Right ventricle myocardium inferior (tissue), 1 donor: ENCODE results near the gene PLXNA1. TPM values are rescaled to one million over a fixed set of nuclear protein-coding genes. Genes with fewer than 3 reads are reported as not detected.
A peak's percentile ranks its signal among the peaks of the same experiment; 100 is the strongest.

Source experiments
- ATAC-seq: fragments of 200-7000 bp; cut with Tn5 transposase; one replicate; pipeline ENCODE4 v1.9.1; 2020; ENCODE audit warnings: mild to moderate bottlenecking, moderate library complexity
- DNase-seq: peaks from one replicate; pipeline ENCODE4 v3.0.0; 2021; ENCODE audit errors: missing footprints
- intact Hi-C: fragments of 100-400 bp; cut with DNase I; formaldehyde crosslinking; loops from one replicate; pipeline ENCODE4 v1.11.0; 2022
- total RNA-seq: library from RNA; stranded (reverse); fragmentation: NEBNext Ultra II Directional; extraction: Animal tissue kit (Norgen Biotek cat#: 25700); gene quantifications from one replicate; pipeline ENCODE4 v1.2.1, GENCODE V29; 2021
- donor health status: DM: no; HTN: yes; CAD: no; lungs with severe emphysema.

The PLXNA1 gene
- total RNA-seq, 1 donor from 2014 or later = 29.6 TPM

DNA sequence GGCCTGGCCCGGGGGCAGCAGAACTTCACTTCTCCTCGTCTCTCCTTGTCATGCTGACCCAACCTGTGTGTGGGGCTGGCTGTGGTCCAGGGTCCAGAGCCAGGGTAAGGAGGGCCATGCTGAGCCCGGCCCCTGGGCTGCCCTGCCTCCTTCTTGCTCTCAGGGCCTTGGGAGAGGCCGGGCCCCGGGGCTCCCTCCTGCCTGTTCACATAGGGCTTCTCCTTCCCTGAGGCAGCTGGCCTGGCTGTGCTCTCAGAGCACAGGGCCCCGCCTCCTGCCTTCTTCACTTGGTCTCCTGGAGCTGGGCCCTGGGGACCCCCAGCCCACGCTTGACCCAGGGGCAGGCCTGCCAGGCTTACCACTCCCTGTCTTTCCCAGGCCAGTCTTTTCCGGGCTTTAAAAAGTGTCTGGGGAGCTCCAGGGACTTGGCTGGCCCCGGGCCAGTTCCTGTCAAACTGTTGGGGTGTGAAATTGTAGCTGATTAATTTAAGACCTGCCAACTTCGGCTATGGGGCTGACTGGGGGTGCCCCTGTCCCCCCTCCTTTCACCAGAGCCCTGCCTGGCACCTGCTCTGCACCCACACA lies 11.8 kb downstream of the PLXNA1 start:
- intact Hi-C loops = no loop called here
- DNase-seq (peak; percentile 88), ATAC-seq (peak; percentile 66)

DNA sequence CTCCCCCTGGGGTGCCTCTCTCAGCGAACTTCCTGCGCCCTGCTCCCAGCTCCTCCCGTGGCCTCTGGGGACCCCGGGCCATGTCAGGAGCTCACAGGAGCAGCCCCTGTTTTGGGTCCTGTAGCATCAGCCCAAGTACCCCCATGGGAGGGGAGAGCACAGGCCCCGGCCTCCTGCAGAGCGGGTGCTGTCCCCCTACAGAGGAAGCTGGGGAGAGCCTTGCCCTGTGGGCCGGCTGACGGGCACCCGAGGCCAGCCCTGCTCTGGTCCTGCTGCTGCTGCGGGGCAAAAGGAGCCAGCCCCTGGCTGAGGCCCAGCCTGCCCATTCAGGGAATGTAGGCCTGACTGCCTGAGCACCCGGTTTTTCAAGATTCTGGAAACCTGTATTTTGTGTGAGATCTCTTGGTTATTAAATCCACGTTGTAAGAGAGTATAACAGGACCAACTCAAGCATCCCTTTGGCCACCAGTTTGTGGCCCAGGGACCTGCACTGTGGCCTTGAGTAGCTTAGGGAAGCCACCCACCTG lies 12.4 kb downstream of the PLXNA1 start:
- intact Hi-C loops = no loop called here
- DNase-seq (no peak), ATAC-seq (peak; percentile 2)

DNA sequence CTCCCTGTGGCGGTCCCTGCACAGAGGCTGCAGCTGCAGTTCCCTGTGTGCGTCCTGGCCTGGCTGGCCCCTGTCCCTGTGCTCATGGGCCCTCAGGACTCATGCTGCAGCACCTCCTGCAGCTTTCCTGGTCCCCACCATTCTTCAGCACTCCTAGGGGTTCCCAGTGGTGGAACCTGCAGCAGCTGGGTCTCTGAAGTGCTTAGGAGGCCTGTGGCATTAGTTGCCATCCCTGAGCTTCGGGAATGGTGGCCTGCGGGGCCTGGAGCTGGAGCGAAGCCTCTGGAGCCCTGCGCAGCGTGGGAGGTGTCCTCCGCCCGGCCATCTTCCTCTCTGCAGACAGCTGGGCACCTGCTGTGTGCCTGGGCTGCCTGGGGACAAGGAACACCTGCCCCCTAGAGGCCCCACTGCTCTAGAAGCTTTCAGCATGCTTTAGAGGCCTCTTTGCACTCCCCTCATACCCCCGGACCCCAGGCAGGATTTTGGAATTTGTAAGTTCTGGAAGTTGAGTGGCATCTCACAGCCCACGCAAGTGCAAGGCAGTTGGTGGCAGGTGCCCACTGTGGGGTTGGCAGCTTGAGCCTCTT lies 13.1 kb downstream of the PLXNA1 start:
- DNase-seq (no peak), ATAC-seq (no peak)
- intact Hi-C loops = no loop called here

DNA sequence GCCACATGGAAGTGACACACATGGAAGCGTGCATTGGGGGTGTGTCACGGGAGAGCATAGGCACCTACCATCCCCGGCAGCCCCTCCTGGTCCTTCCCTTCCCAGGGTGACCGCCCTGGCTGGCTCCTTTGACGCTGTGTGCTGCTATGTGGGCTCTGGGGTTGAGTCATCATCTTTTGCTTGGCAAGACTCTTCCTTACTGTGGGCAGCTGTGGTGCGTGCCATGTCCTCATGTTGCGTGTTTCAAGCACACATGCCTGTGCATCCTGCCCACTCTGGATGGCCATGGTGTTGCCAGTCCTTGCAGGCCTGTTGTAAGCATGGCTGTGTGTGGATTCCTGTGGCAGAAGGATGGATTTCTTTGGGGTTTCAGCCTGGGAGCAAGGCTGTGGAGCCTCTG lies 14.0 kb downstream of the PLXNA1 start:
- no peak for ATAC-seq
- intact Hi-C loops = no loop called here

DNA sequence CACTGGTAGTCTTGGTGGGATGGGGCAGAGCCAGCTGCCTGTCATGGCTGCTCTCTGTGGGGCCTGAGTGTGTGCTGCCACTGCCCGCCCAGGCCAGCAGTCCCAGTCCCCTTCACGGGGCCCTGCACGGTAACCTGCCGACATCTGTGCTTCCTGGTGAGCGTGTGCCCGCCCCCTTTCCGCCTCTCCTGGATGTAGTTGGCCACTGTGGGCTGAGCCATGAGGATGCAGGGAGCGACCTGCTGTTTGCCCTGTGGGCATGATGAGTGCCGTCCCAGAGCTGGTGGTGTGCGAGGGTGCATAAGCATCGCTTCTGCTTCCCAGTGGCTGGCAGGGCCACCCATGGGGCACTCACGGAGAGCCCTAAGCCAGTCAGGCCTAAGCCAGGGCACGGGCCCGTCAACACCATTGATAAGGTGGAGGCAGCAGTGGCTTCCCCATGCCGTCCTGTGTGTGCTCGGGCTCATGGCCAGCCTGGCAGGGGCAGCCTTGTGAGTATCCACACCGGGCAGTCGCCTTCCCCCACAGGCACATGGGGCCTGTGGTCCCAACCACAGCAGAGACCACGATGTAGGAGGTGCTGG lies 14.6 kb downstream of the PLXNA1 start:
- intact Hi-C loops = no loop called here
- no peak for DNase-seq
- peak; percentile 35 for ATAC-seq

More for the DNA sequence above, 14.0 kb downstream of the PLXNA1 start:
- no peak for DNase-seq

DNA sequence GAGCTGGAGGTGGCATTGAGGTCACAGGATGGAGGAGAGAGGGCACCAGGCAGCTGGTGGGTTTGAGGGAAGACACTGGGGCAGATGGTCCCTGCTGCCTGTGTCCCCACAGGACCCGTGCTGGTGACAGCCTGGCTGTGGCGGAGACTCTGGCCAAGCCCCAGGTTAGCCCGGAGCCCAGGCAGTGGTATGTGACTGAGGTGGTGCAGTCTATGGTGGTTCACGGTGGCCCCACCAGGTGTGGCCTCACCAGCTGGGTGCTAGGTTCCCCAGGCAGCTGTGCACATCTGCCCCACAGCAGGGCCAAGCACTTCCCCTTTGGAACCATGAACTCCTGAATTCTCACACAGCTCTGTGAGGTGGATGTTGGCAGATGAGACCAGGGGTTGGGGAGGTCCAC lies 15.4 kb downstream of the PLXNA1 start:
- ATAC-seq = no peak
- DNase-seq = no peak
- intact Hi-C loops = no loop called here

DNA sequence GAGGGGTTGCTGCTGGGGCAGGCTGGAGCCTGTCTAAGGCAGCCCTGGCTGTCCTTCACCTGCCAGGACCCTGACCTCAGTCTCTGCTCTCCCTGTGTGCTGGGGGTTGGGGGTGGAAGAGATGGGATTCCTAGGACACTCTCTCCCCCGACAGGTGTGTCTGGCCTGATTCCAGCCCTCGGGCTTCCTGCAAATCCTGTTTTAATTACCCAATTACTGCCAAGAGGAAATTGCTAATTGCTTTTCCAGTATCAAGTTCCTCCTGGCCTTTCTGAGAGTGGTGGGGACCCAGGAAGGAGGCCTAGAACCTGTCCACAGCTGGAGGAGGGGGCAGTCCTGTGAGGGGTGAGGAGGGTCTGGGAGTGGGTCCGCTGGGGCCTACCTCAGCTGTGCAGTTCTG lies 15.8 kb downstream of the PLXNA1 start:
- ATAC-seq (no peak), DNase-seq (no peak)
- intact Hi-C loops = no loop called here

DNA sequence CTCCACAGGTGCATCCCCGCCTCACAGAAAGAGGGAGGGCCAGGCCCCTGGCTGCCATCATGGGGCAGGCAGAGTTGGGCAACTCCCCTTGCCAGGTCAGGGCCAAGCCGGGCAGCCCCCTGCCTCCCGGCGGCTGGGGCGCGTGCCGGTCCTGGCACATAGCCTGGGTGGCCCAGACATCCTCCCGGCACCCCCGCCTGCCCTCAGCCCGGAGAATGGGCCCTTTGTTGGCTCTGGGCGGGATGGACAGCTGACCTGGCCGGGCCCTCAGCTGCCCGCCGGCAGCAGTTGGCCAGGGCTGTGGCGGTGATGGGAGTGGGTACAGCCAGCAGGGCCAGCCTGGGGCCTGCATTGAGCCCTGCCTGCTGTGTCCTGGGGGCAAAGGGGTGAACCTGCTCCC lies 16.5 kb downstream of the PLXNA1 start:
- ATAC-seq (no peak), DNase-seq (no peak)
- intact Hi-C loops = no loop called here

DNA sequence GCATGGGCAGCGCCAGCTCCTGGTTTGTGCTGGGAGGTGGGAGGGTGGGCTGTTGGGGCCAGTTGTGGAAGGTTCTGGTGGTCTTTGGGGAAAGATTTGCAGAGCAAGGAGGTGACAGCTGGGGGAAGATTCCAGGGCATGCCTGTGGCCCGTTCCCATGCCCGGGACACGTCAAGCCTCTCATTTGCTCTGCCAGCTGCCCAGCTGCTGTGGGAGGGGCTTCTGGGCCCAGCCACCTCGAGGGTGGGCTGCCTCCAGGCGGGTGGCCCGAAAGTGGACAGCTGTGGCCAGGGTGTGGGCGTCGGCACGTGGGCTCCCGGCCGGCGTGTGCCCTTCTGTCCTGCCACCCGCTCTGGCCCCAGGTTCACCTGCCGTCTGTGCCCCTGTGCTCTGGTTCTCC lies 17.2 kb downstream of the PLXNA1 start:
- intact Hi-C loops = no loop called here
- ATAC-seq (no peak), DNase-seq (no peak)

DNA sequence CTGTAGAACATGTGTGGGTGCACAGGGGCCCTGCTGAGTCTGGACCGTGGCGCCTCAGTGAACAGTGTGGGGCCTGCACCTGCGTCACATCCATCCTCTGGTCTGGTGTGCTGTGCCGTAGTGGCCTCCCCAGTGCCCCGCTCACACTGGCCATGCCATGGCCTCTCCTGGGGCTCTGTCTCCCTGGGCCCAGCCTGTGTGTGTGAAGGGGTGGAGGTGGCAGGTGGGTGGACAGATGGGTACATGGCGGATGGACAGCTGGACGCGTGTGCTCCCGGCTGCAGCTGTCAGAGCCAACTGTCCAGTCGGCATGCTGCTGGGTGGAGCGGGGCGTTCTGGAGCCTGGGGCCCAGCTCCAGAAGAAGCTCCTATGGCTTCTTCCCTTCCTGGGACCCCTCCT lies 17.8 kb downstream of the PLXNA1 start:
- intact Hi-C loops = no loop called here
- ATAC-seq (no peak), DNase-seq (no peak)

DNA sequence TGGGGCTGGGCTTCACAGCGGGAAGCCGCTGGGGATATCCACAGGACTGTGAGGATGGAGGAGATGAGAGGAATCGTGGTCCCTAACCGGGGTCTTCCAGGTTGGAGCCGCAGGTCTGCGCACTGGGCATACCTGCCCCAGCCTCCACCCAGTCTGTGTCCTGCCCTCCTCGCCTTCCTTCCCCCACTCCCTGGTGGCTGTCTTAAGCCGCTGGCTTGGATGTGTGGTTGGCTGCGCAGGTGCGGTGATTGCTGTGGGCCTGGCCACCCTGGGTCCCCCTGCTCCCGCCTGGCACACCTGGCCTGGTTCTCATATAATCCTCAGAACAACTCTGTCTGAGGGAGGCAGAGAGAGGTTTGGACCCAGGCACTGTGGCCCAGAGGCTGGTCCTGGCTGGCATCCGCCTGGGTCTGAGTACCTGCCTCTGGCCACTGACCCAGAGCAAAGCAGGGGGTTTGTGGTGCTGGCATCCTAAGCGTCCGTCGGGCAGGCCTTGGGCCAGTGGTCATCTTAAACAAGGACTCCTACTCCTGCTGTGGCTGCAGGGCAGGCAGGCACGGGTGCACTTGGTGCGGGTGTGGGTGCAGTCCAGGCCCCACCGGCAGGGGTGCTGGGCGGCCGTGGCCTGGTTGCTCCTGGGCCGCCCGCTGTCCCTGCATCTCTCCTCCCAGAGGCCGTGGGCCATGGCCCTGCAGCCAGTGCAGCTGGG lies 18.7 kb downstream of the PLXNA1 start:
- intact Hi-C loops = no loop called here
- DNase-seq (no peak), ATAC-seq (no peak)

DNA sequence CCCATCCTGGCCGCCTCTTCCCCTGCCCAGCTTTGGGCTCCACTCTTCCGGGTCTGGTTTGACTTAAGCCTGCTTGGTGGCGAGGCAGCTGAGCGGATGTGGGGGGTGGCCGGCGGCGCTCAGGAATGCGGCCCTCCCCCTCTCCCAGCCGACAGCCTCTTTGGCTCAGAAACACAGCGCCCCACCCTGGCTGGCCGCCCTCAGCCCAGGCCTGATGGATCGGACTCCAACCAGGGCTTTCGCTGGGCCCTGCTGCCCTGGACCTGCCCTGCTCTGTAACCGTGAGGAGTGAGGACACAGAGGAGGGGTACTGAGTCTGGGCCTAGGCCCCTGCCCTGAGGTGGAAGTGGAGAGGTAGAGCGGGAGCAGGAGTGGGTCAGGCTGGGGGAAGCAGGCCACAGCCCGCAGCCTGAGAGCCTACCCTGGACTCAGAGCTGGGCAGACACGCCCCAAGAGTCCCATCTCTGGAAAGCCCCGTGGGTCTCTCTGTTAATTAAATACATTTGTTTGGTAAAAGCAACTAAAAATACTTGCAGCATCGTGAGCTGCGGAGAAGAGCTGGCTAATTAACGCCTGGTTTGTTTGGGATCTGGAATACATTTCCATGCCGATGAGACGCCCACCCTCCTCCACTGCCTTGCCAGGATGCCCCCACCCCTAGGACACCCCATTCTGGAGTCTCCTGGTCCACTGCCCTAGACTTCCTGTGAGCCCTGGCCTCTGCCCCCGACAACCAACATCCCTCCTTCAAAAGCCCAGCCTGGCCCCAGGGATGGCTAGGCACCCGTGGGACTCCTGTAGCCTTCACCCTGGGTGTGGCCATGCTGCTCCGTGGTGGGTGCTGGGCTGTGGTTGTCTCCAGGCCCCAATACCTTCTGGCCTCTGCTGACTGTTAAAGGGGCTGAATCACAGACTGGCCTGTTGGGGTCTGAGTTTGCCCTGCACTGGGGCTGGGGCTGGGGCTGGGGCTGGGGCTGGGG lies 19.6 kb downstream of the PLXNA1 start:
- ATAC-seq = peak; percentile 84
- intact Hi-C loops = no loop called here
- peak; percentile 90 for DNase-seq

DNA sequence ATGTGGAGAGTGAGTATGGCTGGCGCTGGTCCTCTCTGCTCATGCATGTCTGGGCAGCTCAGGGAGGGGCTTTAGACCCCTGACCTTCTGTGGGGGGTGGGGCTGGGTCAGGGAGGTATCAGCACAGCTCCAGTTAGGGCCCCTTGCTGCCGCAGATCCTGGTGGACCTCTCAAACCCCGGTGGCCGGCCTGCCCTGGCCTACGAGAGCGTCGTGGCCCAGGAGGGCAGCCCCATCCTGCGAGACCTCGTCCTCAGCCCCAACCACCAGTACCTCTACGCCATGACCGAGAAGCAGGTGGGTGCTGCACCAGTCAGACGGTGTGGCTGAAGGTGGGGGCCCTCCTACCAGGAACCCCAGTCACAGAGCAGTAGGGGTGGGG lies 20.2 kb downstream of the PLXNA1 start:
- no peak for ATAC-seq

DNA sequence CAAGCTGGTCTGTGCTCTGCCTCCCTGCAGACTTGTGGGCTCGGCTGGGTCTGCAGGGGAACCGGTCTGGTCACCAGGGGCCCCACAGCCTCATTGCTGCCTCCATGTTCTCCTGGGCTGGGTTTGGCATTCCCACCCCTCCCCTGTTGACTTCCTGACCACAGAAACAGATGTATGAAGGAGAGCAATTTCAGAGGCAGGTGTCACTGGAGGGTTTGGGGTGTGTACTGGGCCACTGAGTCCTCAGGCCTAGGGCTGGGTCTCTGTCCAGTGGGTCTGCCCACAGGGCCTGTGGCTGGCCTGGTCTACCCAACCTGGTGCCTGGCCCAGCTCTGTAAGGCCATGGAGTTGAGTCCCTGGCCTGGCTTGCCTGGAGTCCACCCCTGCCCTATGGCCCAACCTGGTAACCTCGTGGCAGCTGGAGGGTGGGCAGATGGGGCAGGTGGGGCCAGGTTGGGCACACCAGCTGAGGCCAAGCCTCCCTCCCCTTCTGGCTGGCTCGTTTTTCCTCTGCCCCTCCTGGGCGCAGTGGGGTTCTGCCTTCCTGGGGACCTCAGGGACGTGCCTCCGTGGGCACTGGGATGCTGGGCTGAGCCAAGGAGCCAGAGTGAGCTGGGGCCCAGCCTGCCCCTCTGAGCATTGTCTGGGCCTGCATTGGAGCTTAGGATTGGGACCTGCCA lies 20.8 kb downstream of the PLXNA1 start:
- intact Hi-C loops = no loop called here
- DNase-seq (no peak), ATAC-seq (no peak)

More for the DNA sequence above, 20.2 kb downstream of the PLXNA1 start:
- DNase-seq = no peak
- intact Hi-C loops = no loop called here

DNA sequence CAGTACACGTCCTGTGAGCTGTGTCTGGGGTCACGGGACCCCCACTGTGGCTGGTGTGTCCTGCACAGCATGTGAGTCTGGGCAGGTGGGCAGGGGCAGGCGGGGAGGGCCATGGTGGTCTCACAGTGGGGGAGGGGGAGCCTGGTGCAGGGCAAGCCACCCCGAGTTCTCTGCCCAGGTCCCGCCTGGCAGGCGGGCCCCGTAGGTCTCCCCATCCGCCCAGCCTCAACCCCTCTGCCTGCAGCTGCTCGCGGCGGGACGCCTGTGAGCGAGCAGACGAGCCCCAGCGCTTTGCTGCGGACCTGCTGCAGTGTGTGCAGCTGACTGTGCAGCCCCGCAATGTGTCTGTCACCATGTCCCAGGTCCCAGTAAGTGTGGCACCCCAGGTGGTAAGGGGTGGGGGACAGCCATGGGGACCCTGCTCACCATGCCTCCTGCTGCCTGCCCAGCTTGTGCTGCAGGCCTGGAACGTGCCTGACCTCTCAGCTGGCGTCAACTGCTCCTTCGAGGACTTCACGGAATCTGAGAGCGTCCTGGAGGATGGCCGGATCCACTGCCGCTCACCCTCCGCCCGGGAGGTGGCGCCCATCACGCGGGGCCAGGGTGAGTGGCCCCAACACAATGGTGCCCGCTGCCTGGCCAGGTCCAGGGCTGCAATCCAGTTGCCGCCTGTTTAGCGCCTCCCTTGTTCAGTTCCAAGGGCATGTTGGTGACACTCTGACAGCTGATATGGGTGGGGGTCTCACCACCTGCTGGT lies 21.9 kb downstream of the PLXNA1 start:
- intact Hi-C loops = no loop called here
- no peak for ATAC-seq
- DNase-seq = no peak

DNA sequence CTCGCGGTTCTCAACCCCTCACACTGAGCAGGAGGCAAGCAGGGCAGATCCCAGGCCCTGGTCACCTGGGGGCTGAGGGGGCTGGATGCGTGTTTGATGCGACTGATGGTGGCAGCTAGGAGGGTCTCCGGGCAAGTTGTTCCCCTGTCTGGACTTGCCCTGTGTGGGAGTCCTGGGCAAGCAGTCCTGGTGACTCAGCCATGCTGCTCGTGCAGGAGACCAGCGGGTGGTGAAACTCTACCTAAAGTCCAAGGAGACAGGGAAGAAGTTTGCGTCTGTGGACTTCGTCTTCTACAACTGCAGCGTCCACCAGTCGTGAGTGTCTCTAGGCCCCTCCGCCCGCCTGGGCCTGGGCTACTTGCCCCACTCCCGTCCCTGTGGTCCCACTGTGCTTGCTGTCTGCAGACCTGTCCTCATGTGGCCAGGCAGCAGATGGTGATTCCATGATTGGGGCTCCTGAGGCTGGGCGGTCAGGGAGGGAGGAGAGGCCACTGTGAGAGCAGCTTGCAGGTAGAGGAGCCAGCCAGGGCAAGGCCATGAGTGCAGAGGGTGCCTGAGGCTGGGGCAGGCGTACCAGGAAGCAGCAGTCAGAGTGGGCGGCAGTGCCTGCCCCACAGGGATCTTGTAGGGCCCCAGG lies 23.1 kb downstream of the PLXNA1 start:
- DNase-seq (no peak), ATAC-seq (no peak)
- intact Hi-C loops = no loop called here

DNA sequence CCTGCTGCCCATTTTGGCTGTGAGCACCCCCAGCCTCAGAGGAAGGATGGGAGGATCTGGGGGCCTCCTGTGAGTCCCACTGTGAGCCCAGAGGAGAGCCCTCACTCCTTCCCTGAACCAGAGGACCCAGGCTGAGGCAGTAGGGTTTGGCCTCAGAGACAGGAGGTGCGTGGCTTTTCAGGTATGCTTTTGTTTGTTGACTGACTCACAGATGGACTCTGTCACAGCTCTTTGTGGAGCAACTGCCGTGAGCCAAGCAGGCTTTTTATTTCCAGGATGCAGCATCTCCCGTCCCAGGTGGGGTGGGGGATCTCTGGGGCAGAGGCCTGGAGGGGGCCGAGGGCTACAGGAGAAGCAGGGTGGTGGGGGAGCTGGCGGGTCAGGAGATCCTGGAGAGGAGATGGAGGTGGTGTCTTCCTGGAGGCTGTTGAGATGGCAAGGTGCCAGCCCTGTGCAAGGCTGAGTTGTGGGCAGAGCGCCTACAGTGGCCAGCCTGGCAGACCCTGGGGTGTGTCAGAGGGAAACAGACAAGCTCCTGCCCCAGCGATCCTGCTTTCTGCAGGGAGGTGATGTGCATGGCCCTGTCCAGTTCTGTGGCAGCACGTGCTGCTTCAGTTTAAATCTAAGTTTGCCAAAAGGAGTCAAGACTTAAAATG lies 24.0 kb downstream of the PLXNA1 start:
- DNase-seq (no peak), ATAC-seq (no peak)
- intact Hi-C loops = no loop called here
